A549 (cell line): ENCODE data around the gene SLFN5. TPM values are rescaled to one million over a fixed set of nuclear protein-coding genes. Genes with fewer than 3 reads are reported as not detected.
A peak's percentile ranks its signal among the peaks of the same experiment; 100 is the strongest.

ENCODE experiments used
- ATAC-seq, 2 experiments: fragments of 200-7000 bp in 1 of 2; fragments of >200 bp in 1 of 2; cut with Nextera tagmentation in 1 of 2; cut with Tn5 transposase in 1 of 2; 3 replicates each; pipeline versions ENCODE4 v1.8.0 to v1.9.1; 2018 to 2020; ENCODE audit warnings: mild to moderate bottlenecking in 1 of 2, moderate library complexity in 1 of 2
- CTCF ChIA-PET: fragments of 300-600 bp; sonication (Branson Sonifier 250); formaldehyde crosslinking; extraction: SDS; loops from one replicate; lab custom pipeline; 2021; ENCODE audit warnings: antibody characterized with exemption, inconsistent platforms; lab: Yijun Ruan, JAX
- POLR2A ChIA-PET: fragments of 350-600 bp; formaldehyde crosslinking; extraction: SDS; loops from one replicate; lab custom pipeline; 2021; ENCODE audit warnings: antibody characterized with exemption, inconsistent platforms; lab: Yijun Ruan, JAX
- DNase-seq, 2 experiments: peaks; one replicate each; pipeline versions ENCODE4 v3.0.0 to v3.0.0-alpha.2; 2011 to 2016; ENCODE audit warnings: low read depth in 1 of 2, low spot score in 1 of 2
- FAIRE-seq: peaks from 2 replicates; lab custom pipeline; 2011; peaks lifted over from hg19 to GRCh38; lab: Jason Lieb, UNC
- H3K27ac ChIP-seq, 2 experiments: fragments of >200 bp; sonication (Bioruptor Twin); formaldehyde crosslinking; 3 replicates each; pipeline ENCODE4 v1.5.1; 2016 to 2017
- H3K4me1 ChIP-seq: fragments of >200 bp; sonication (Bioruptor Twin); formaldehyde crosslinking; 3 replicates; pipeline ENCODE4 v1.6.1; 2016
- H3K4me2 ChIP-seq: fragments of >200 bp; sonication (Bioruptor Twin); formaldehyde crosslinking; 3 replicates; pipeline ENCODE4 v1.6.1; 2016
- H3K4me3 ChIP-seq: fragments of >200 bp; sonication (Bioruptor Twin); formaldehyde crosslinking; 3 replicates; pipeline ENCODE4 v1.5.1; 2016
- H3K9me3 ChIP-seq: fragments of >200 bp; sonication (Bioruptor Twin); formaldehyde crosslinking; 3 replicates; pipeline ENCODE4 v1.6.1; 2016
- BHLHE40 ChIP-seq: IDR thresholded peaks from 2 replicates; pipeline ENCODE4 v1.6.1; 2012; ENCODE audit warnings: low read depth, low read length, inconsistent platforms
- CBX2 ChIP-seq: fragments of 200-600 bp; sonication (generic); IDR thresholded peaks from 2 replicates; pipeline ENCODE4 v1.6.1; 2016; ENCODE audit warnings: low read depth, mild to moderate bottlenecking, borderline replicate concordance
- CBX8 ChIP-seq: fragments of 200-600 bp; sonication (generic); IDR thresholded peaks from 2 replicates; pipeline ENCODE4 v1.6.1; 2016
- CEBPB ChIP-seq, 2 experiments: fragments of >200 bp in 1 of 2; sonication (Bioruptor Twin) in 1 of 2; formaldehyde crosslinking in 1 of 2; IDR thresholded peaks; 2 replicates each; pipeline ENCODE4 v1.6.1; 2012 to 2016
- CHD2 ChIP-seq: fragments of 150-350 bp; IDR thresholded peaks from 2 replicates; pipeline ENCODE4 v1.6.1; 2014; ENCODE audit warnings: low read length; ENCODE audit not compliant: partially characterized antibody
- CTCF ChIP-seq: fragments of >200 bp; sonication (Bioruptor Twin); formaldehyde crosslinking; IDR thresholded peaks from 3 replicates; pipeline ENCODE4 v1.5.1; 2016
- EHF ChIP-seq: fragments of 250-450 bp; sonication (Bioruptor Pico); IDR thresholded peaks from 2 replicates; pipeline ENCODE4 v1.5.0; 2020; ENCODE audit warnings: mild to moderate bottlenecking
- EHMT2 ChIP-seq: fragments of 200-600 bp; sonication (generic); IDR thresholded peaks from 2 replicates; pipeline ENCODE4 v1.6.1; 2016; ENCODE audit warnings: antibody characterized with exemption, low read depth, mild to moderate bottlenecking, moderate library complexity
- EP300 ChIP-seq, 2 experiments: fragments of >200 bp; sonication (Bioruptor Twin); formaldehyde crosslinking; IDR thresholded peaks; 2 replicates in 1 of 2; 3 replicates in 1 of 2; pipeline ENCODE4 v1.6.1; 2016 to 2017
- ESRRA ChIP-seq: fragments of 150-350 bp; IDR thresholded peaks from 2 replicates; pipeline ENCODE4 v1.6.1; 2014; ENCODE audit warnings: mild to moderate bottlenecking, low read length, borderline replicate concordance
- FOSB ChIP-seq: fragments of 250-450 bp; sonication (Bioruptor Pico); IDR thresholded peaks from 2 replicates; pipeline ENCODE4 v1.5.0; 2020; ENCODE audit warnings: mild to moderate bottlenecking, moderate library complexity
- FOSL2 ChIP-seq, 2 experiments: fragments of 450-650 bp in 1 of 2; fragments of >200 bp in 1 of 2; sonication (Bioruptor Twin) in 1 of 2; formaldehyde crosslinking; IDR thresholded peaks; 2 replicates each; pipeline versions ENCODE4 v1.5.0 to v1.6.1; 2016 to 2020; ENCODE audit warnings: mild to moderate bottlenecking in 1 of 2, moderate library complexity in 1 of 2
- FOXS1 ChIP-seq: fragments of 250-450 bp; sonication (Bioruptor Pico); IDR thresholded peaks from 2 replicates; pipeline ENCODE4 v1.5.0; 2020; ENCODE audit warnings: mild to moderate bottlenecking, moderate library complexity
- HOXB13 ChIP-seq: fragments of 250-450 bp; sonication (Bioruptor Pico); IDR thresholded peaks from 2 replicates; pipeline ENCODE4 v1.5.0; 2020; ENCODE audit warnings: low read depth, mild to moderate bottlenecking, moderate library complexity
- JUN ChIP-seq, 2 experiments: fragments of >200 bp; sonication (Bioruptor Twin); formaldehyde crosslinking; IDR thresholded peaks; 2 replicates in 1 of 2; 3 replicates in 1 of 2; pipeline ENCODE4 v1.6.1; 2016 to 2017
- JUNB ChIP-seq: fragments of >200 bp; sonication (Bioruptor Twin); formaldehyde crosslinking; IDR thresholded peaks from 2 replicates; pipeline ENCODE4 v1.6.1; 2016
- MAFK ChIP-seq: fragments of 450-650 bp; IDR thresholded peaks from 2 replicates; pipeline ENCODE4 v1.6.1; 2014; ENCODE audit not compliant: partially characterized antibody
- MYC ChIP-seq: IDR thresholded peaks from 2 replicates; pipeline ENCODE4 v1.6.1; 2012; ENCODE audit warnings: mild to moderate bottlenecking, inconsistent platforms, low read length, improper control_type of control experiment, borderline replicate concordance
- POLR2A ChIP-seq: IDR thresholded peaks from 2 replicates; pipeline ENCODE4 v1.6.1; 2012; ENCODE audit warnings: mild to moderate bottlenecking, low read length
- RAD21 ChIP-seq, 2 experiments: fragments of >200 bp in 1 of 2; sonication (Bioruptor Twin) in 1 of 2; formaldehyde crosslinking in 1 of 2; IDR thresholded peaks in 1 of 2; conservative IDR thresholded peaks in 1 of 2; 2 replicates in 1 of 2; 3 replicates in 1 of 2; pipeline ENCODE4 v1.6.1; 2012 to 2018; ENCODE audit warnings: inconsistent platforms in 1 of 2
- RFX5 ChIP-seq: fragments of 450-650 bp; IDR thresholded peaks from 2 replicates; pipeline ENCODE4 v1.7.1; 2014; ENCODE audit warnings: antibody characterized with exemption, mild to moderate bottlenecking, moderate library complexity
- RNF2 ChIP-seq: fragments of 200-600 bp; sonication (generic); IDR thresholded peaks from 2 replicates; pipeline ENCODE4 v1.6.1; 2016; ENCODE audit warnings: low read depth, mild to moderate bottlenecking, antibody characterized with exemption, moderate library complexity, borderline replicate concordance
- SMC3 ChIP-seq: fragments of >200 bp; sonication (Bioruptor Twin); formaldehyde crosslinking; IDR thresholded peaks from 3 replicates; pipeline ENCODE4 v1.6.1; 2018; ENCODE audit warnings: inconsistent platforms
- ZC3H11A ChIP-seq: fragments of 450-650 bp; IDR thresholded peaks from 2 replicates; pipeline ENCODE4 v1.6.1; 2014; ENCODE audit warnings: antibody characterized with exemption, mild to moderate bottlenecking
- ZNF302 ChIP-seq: fragments of 250-450 bp; sonication (Bioruptor Pico); IDR thresholded peaks from 2 replicates; pipeline ENCODE4 v1.9.0; 2021; ENCODE audit warnings: inconsistent platforms, mild to moderate bottlenecking, moderate library complexity
- ZSCAN20 ChIP-seq: fragments of 250-450 bp; sonication (Bioruptor Pico); IDR thresholded peaks from 2 replicates; pipeline ENCODE4 v1.8.0; 2022; ENCODE audit warnings: mild to moderate bottlenecking, moderate library complexity
- WGBS: methylation state at CpG from one replicate; pipeline ENCODE4 v1.1.6; 2017; ENCODE audit errors: missing lambda C conversion rate; 5-methylcytosine and 5-hydroxymethylcytosine counted together
- polyA plus RNA-seq, 4 experiments: library from polyadenylated mRNA; depleted of rRNA in 3 of 4; stranded (reverse); fragments of >200 nt; fragmentation: RNase III in 1 of 4; extraction: RNeasy Plus Mini Kit Qiagen cat#74134 plus additional on column Dnase treatment in 1 of 4; gene quantifications; 2 replicates in 3 of 4; 3 replicates in 1 of 4; pipeline ENCODE4 v1.2.3, GENCODE V29; 2011 to 2017
- TF ChIP-seq, protein P1 (sequence below): IDR thresholded peaks from 2 replicates; pipeline ENCODE4 v1.6.1; 2012; ENCODE audit warnings: low read depth, borderline replicate concordance
- TF ChIP-seq, protein P2 (sequence below): fragments of 450-650 bp; IDR thresholded peaks from 2 replicates; pipeline ENCODE4 v1.6.1; 2014; ENCODE audit warnings: antibody characterized with exemption
- TF ChIP-seq, protein P3 (sequence below): fragments of 150-350 bp; IDR thresholded peaks from 2 replicates; pipeline ENCODE4 v1.6.1; 2014; ENCODE audit warnings: low read depth, mild to moderate bottlenecking, low read length

Gene SLFN5
- polyA plus RNA-seq, 2 of the 4 experiments (the other 2 are of a cell fraction) = 1.9 to 33.1 TPM

- Histone ChIP-seq H3K4me3 (peak overlapping the region; percentile 82), H3K27ac (peak overlapping the region; percentile 88), H3K9me3 (no peaks in the 10 kb centered on the region), H3K4me2 (peak overlapping the region; percentile 96), H3K4me1 (peaks cover 34% of the 10 kb centered on the region)
- FAIRE-seq (no peak), DNase-seq (peak; percentile 34 to 54), ATAC-seq (peak; percentile 3 to 19; a peak in 2 of 6 replicates)
- WGBS = 14% methylated on average over 13 of the region's 13 CpGs
- ChIA-PET CTCF (interaction anchor here (0.6 kb wide), 1 partner anchor 111 kb away, joined by 4 read pairs; no protein-coding TSS in a partner anchor), POLR2A (interaction anchor here (0.6 to 3.4 kb wide), 5 partner anchors 13 to 181 kb away, joined by 3 to 65 read pairs (median 8); partner anchors contain the start of genes RFFL and SLFN11)
- TF ChIP-seq JUN (IDR thresholded peaks at IDR 0.05) (no peak), CBX8 (no peak), BHLHE40 (peak; percentile 17; the same call in 1 of the 2 replicates), RAD21 (conservative IDR thresholded peaks at IDR 0.05 in 1 of 2, IDR thresholded peaks at IDR 0.05 in 1 of 2) (0 out of 5 replicates have a peak, but pooled peaks of 1 of the 2 experiments have one; percentile 10), FOSB (CRISPR knock-in tag) (no peak)
- TF ChIP-seq, protein P1, sequence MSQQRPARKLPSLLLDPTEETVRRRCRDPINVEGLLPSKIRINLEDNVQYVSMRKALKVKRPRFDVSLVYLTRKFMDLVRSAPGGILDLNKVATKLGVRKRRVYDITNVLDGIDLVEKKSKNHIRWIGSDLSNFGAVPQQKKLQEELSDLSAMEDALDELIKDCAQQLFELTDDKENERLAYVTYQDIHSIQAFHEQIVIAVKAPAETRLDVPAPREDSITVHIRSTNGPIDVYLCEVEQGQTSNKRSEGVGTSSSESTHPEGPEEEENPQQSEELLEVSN = no peak
- TF ChIP-seq, protein P2, sequence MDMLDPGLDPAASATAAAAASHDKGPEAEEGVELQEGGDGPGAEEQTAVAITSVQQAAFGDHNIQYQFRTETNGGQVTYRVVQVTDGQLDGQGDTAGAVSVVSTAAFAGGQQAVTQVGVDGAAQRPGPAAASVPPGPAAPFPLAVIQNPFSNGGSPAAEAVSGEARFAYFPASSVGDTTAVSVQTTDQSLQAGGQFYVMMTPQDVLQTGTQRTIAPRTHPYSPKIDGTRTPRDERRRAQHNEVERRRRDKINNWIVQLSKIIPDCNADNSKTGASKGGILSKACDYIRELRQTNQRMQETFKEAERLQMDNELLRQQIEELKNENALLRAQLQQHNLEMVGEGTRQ = peak; percentile 85
Observed at GRCh38 chr17:35244341-35245195, 1.7 kb downstream of the SLFN5 start.

GRCh38 chr17:35245196-35245486 lies 2.3 kb downstream of the SLFN5 start:
- Histone ChIP-seq H3K4me3 (peak overlapping the region; percentile 82), H3K4me1 (peaks cover 34% of the 10 kb centered on the region), H3K9me3 (no peaks in the 10 kb centered on the region), H3K27ac (peak overlapping the region; percentile 88), H3K4me2 (peak overlapping the region; percentile 96)
- ChIA-PET POLR2A (interaction anchor here (0.6 to 3.4 kb wide), 5 partner anchors 13 to 182 kb away, joined by 3 to 65 read pairs (median 8); partner anchors contain the start of genes RFFL and SLFN11), CTCF (interaction anchor here (0.6 kb wide), 1 partner anchor 111 kb away, joined by 4 read pairs; no protein-coding TSS in a partner anchor)
- no peak for FAIRE-seq
- ATAC-seq = peak; percentile 16 to 67; a peak in 3 of 6 replicates
- DNase-seq = peak; percentile 63 to 75
- TF ChIP-seq ZC3H11A = no peak
- TF ChIP-seq BHLHE40 = no peak
- TF ChIP-seq RNF2 = no peak
- no peak for TF ChIP-seq CBX2
- no peak for TF ChIP-seq MAFK
- TF ChIP-seq, protein P3, sequence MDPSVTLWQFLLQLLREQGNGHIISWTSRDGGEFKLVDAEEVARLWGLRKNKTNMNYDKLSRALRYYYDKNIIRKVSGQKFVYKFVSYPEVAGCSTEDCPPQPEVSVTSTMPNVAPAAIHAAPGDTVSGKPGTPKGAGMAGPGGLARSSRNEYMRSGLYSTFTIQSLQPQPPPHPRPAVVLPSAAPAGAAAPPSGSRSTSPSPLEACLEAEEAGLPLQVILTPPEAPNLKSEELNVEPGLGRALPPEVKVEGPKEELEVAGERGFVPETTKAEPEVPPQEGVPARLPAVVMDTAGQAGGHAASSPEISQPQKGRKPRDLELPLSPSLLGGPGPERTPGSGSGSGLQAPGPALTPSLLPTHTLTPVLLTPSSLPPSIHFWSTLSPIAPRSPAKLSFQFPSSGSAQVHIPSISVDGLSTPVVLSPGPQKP = no peak
- no peak for TF ChIP-seq HOXB13 (CRISPR knock-in tag)
- no peak for TF ChIP-seq CTCF
- TF ChIP-seq EHF (CRISPR knock-in tag) = no peak
- TF ChIP-seq SMC3 = peak; percentile 20; the same call in 2 of the 3 replicates
- TF ChIP-seq CEBPB (IDR thresholded peaks at IDR 0.05) = no peak
- TF ChIP-seq FOXS1 = no peak
- no peak for TF ChIP-seq RFX5
- TF ChIP-seq EP300 (IDR thresholded peaks at IDR 0.05) = peak in 1 of 2 experiments; percentile 33; a peak in 1 of 5 replicates
- TF ChIP-seq ESRRA = no peak
- TF ChIP-seq CHD2 = no peak
- peak; percentile 55; the same call in 1 of the 2 replicates for TF ChIP-seq JUNB
- peak; percentile 67 for TF ChIP-seq FOSL2 (IDR thresholded peaks at IDR 0.05)
- peak; percentile 36 for TF ChIP-seq FOSL2 (CRISPR knock-in tag; IDR thresholded peaks at IDR 0.05)
- TF ChIP-seq POLR2A = no peak
- no peak for TF ChIP-seq EHMT2
- TF ChIP-seq ZNF302 = no peak
- no peak for TF ChIP-seq MYC
- TF ChIP-seq ZSCAN20 (CRISPR knock-in tag) = no peak
- peak; percentile 32 to 72; a peak in 1 of 5 replicates for TF ChIP-seq JUN (IDR thresholded peaks at IDR 0.05)
- 2% methylated on average over 1 of the region's 1 CpG for WGBS
